ENCODE results near the gene BRIP1.

BRIP1 gene

GRCh38 chr17:61848896-61849295, 14.4 kb downstream of the BRIP1 start:
- no peak for TF ChIP-seq CTCF (conservative IDR thresholded peaks at IDR 0.05; ENCODE audit: control insufficient read depth, insufficient read depth, low read depth, low read length)
- no peak for DNase-seq (ENCODE audit: low read depth)
- H3K4me3 ChIP-seq (ENCODE audit: control insufficient read depth, low read depth, low read length) = no peak overlapping the region

GRCh38 chr17:61848247-61848646, 15.1 kb downstream of the BRIP1 start:
- DNase-seq (ENCODE audit: low read depth) = no peak

GRCh38 chr17:61847659-61848058, 15.7 kb downstream of the BRIP1 start:
- H3K4me3 ChIP-seq (ENCODE audit: control insufficient read depth, low read depth, low read length) = no peak overlapping the region
- no peak for TF ChIP-seq CTCF (conservative IDR thresholded peaks at IDR 0.05; ENCODE audit: control insufficient read depth, insufficient read depth, low read depth, low read length)
- DNase-seq (ENCODE audit: low read depth) = no peak

More at GRCh38 chr17:61848247-61848646, 15.1 kb downstream of the BRIP1 start:
- TF ChIP-seq CTCF (conservative IDR thresholded peaks at IDR 0.05; ENCODE audit: control insufficient read depth, insufficient read depth, low read depth, low read length) = no peak
- H3K4me3 ChIP-seq (ENCODE audit: control insufficient read depth, low read depth, low read length) = no peak overlapping the region

GRCh38 chr17:61846761-61847375, 16.5 kb downstream of the BRIP1 start:
- no peak overlapping the region for H3K4me3 ChIP-seq (ENCODE audit: control insufficient read depth, low read depth, low read length)
- DNase-seq (ENCODE audit: low read depth) = no peak
- TF ChIP-seq CTCF (conservative IDR thresholded peaks at IDR 0.05; ENCODE audit: control insufficient read depth, insufficient read depth, low read depth, low read length) = no peak

GRCh38 chr17:61846088-61846487, 17.2 kb downstream of the BRIP1 start:
- no peak for TF ChIP-seq CTCF (conservative IDR thresholded peaks at IDR 0.05; ENCODE audit: control insufficient read depth, insufficient read depth, low read depth, low read length)
- H3K4me3 ChIP-seq (ENCODE audit: control insufficient read depth, low read depth, low read length) = no peak overlapping the region
- DNase-seq (ENCODE audit: low read depth) = no peak

- TF ChIP-seq CTCF (conservative IDR thresholded peaks at IDR 0.05; ENCODE audit: control insufficient read depth, insufficient read depth, low read depth, low read length) = no peak
- no peak for DNase-seq (ENCODE audit: low read depth)
Measured at GRCh38 chr17:61843435-61843834, 19.9 kb downstream of the BRIP1 start.

GRCh38 chr17:61842899-61843298, 20.4 kb downstream of the BRIP1 start:
- DNase-seq (ENCODE audit: low read depth) = no peak
- no peak for TF ChIP-seq CTCF (conservative IDR thresholded peaks at IDR 0.05; ENCODE audit: control insufficient read depth, insufficient read depth, low read depth, low read length)
- H3K4me3 ChIP-seq (ENCODE audit: control insufficient read depth, low read depth, low read length) = no peak overlapping the region

More at GRCh38 chr17:61843435-61843834, 19.9 kb downstream of the BRIP1 start:
- no peak overlapping the region for H3K4me3 ChIP-seq (ENCODE audit: control insufficient read depth, low read depth, low read length)

Data from fibroblast of mammary gland (primary cell).